HepG2 (cell line): Measurements from ENCODE around the gene FHL3. TPM values are rescaled to one million over a fixed set of nuclear protein-coding genes. Genes with fewer than 3 reads are reported as not detected.

Source experiments
- ATAC-seq: fragments of 200-7000 bp; cut with Tn5 transposase; 3 replicates; pipeline ENCODE4 v1.9.1; 2020; ENCODE audit warnings: mild to moderate bottlenecking, moderate library complexity
- BruUV-seq: library from RNA; stranded (reverse); fragments of 400-500 nt; replicated peaks from 2 replicates; lab custom pipeline; 2021; lab: Mats Ljungman, UMichigan
- CTCF ChIA-PET: fragments of 300-600 bp; formaldehyde crosslinking; extraction: SDS; loops from one replicate; lab custom pipeline; 2021; ENCODE audit warnings: low total read pairs, inconsistent platforms, low intra/inter-chr PET ratio; lab: Yijun Ruan, JAX
- POLR2A ChIA-PET: fragments of 350-600 bp; sonication (Branson Sonifier 250); formaldehyde crosslinking; loops from one replicate; lab custom pipeline; 2020; ENCODE audit warnings: antibody characterized with exemption, inconsistent platforms; lab: Yijun Ruan, JAX
- DNase-seq: peaks from one replicate; pipeline ENCODE4 v3.0.0-alpha.2; 2015; ENCODE audit warnings: low spot score
- FAIRE-seq: peaks from 3 replicates; lab custom pipeline; 2011; peaks lifted over from hg19 to GRCh38; lab: Jason Lieb, UNC
- H2AFZ ChIP-seq: one replicate; pipeline ENCODE4 v1.6.1; 2011; ENCODE audit warnings: low read length, inconsistent platforms
- H3K27ac ChIP-seq: fragments of 300-600 bp; 3 replicates; pipeline ENCODE4 v1.8.0; 2011; ENCODE audit warnings: mixed run types, mild to moderate bottlenecking, mixed read lengths, low read length, inconsistent platforms; ENCODE audit not compliant: insufficient read depth; ENCODE audit errors: extremely low read length
- H3K27me3 ChIP-seq, 2 experiments: fragments of 200-600 bp in 1 of 2; 2 replicates in 1 of 2; 3 replicates in 1 of 2; pipeline versions ENCODE4 v1.6.0 to v1.8.0; 2011; ENCODE audit warnings: low read length in 2 of 2, mild to moderate bottlenecking in 2 of 2, moderate library complexity in 2 of 2, inconsistent platforms in 1 of 2; ENCODE audit not compliant: insufficient read depth in 2 of 2, control insufficient read depth in 1 of 2
- H3K36me3 ChIP-seq, 2 experiments: fragments of 200-600 bp in 1 of 2; replicated peaks in 1 of 2; 2 replicates in 1 of 2; 3 replicates in 1 of 2; pipeline versions ENCODE4 v1.5.1 to v1.8.0; 2011; ENCODE audit warnings: low read length in 2 of 2, inconsistent platforms in 1 of 2; ENCODE audit not compliant: insufficient read depth in 2 of 2, control insufficient read depth in 1 of 2
- H3K4me1 ChIP-seq: 2 replicates; pipeline ENCODE4 v1.5.1; 2012; ENCODE audit warnings: low read length, inconsistent platforms; ENCODE audit not compliant: insufficient read depth
- H3K4me2 ChIP-seq: 2 replicates; pipeline ENCODE4 v1.6.0; 2011; ENCODE audit warnings: low read depth, low read length, inconsistent platforms
- H3K4me3 ChIP-seq, 3 experiments: fragments of 200-600 bp in 1 of 3; sonication (generic), shearing (Covaris generic) in 1 of 3; replicated peaks in 1 of 3; 2 replicates each; pipeline ENCODE4 v1.5.1; 2011 to 2016; ENCODE audit warnings: low read length in 3 of 3, inconsistent platforms in 2 of 3, low read depth in 2 of 3, mild to moderate bottlenecking in 2 of 3, control low read depth in 1 of 3, mixed read lengths in 1 of 3; ENCODE audit not compliant: insufficient read depth in 1 of 3
- H3K79me2 ChIP-seq: one replicate; pipeline ENCODE4 v1.6.1; 2011; ENCODE audit warnings: low read length, inconsistent platforms; ENCODE audit not compliant: insufficient read depth
- H3K9ac ChIP-seq: 2 replicates; pipeline ENCODE4 v1.6.0; 2011; ENCODE audit warnings: mild to moderate bottlenecking, low read depth, low read length, inconsistent platforms; ENCODE audit not compliant: insufficient read depth
- H3K9me3 ChIP-seq: 2 replicates; pipeline ENCODE4 v1.5.1; 2012; ENCODE audit warnings: mild to moderate bottlenecking, low read length
- H4K20me1 ChIP-seq: 2 replicates; pipeline ENCODE4 v1.6.0; 2011; ENCODE audit warnings: inconsistent platforms, mild to moderate bottlenecking, low read length, moderate library complexity; ENCODE audit not compliant: insufficient read depth
- AKAP8 ChIP-seq: sonication (generic); formaldehyde crosslinking; IDR thresholded peaks from 2 replicates; pipeline ENCODE4 v1.5.1; 2020; ENCODE audit warnings: mild to moderate bottlenecking, missing genetic modification reagents
- CBX2 ChIP-seq, 2 experiments: fragments of 200-600 bp in 1 of 2; sonication (generic); formaldehyde crosslinking in 1 of 2; IDR thresholded peaks; 2 replicates each; pipeline versions ENCODE4 v1.7.0 to v1.8.1; 2018 to 2022; ENCODE audit warnings: low read depth in 2 of 2, low read length in 1 of 2, mild to moderate bottlenecking in 1 of 2, missing genetic modification reagents in 1 of 2
- CHD4 ChIP-seq: fragments of 200-600 bp; sonication (generic); IDR thresholded peaks from 2 replicates; pipeline ENCODE4 v1.7.0; 2017; ENCODE audit warnings: mild to moderate bottlenecking, low read length, borderline replicate concordance
- KLF6 ChIP-seq: IDR thresholded peaks from 2 replicates; pipeline ENCODE4 v1.8.0; 2016; ENCODE audit warnings: missing biosample characterization, missing genetic modification reagents
- NAIF1 ChIP-seq: sonication (generic); formaldehyde crosslinking; IDR thresholded peaks from 2 replicates; pipeline ENCODE4 v1.5.0; 2020; ENCODE audit warnings: mild to moderate bottlenecking, missing genetic modification reagents, borderline replicate concordance
- WGBS: methylation state at CpG from one replicate; pipeline ENCODE4 v1.1.6; 2017; ENCODE audit warnings: low lambda C conversion rate; 5-methylcytosine and 5-hydroxymethylcytosine counted together
- in situ Hi-C: cut with HindIII; loops from 2 replicates; pipeline ENCODE4 v1.10.0; 2017; ENCODE audit warnings: low pct_unique_long_range_greater_than_20kb; ENCODE audit not compliant: extremely low pct_ligation_motif_present
- intact Hi-C: fragments of 100-400 bp; cut with micrococcal nuclease; formaldehyde crosslinking; loops from one replicate; pipeline ENCODE4 v1.10.0; 2022; ENCODE audit not compliant: unreplicated experiment
- polyA plus RNA-seq, 8 experiments: library from polyadenylated mRNA; depleted of rRNA in 3 of 8; stranded (reverse) in 7 of 8; unstranded in 1 of 8; fragments of >200 nt; fragmentation: Illumina TruSeq in 4 of 8; extraction: Trizol in 4 of 8; gene quantifications; 2 replicates each; pipeline versions ENCODE4 v1.2.1 to v1.2.3, GENCODE V29; 2011 to 2016; ENCODE audit warnings: low read depth in 4 of 8, missing spikeins in 1 of 8, mixed read lengths in 1 of 8; ENCODE audit not compliant: insufficient read depth in 1 of 8
- total RNA-seq, 5 experiments: library from RNA; depleted of rRNA; stranded (reverse); fragments of >200 nt; fragmentation: Illumina TruSeq; extraction: Trizol; gene quantifications; 2 replicates each; pipeline ENCODE4 v1.2.3, GENCODE V29; 2016; ENCODE audit warnings: low read depth in 1 of 5
- TF ChIP-seq, protein P1 (sequence below): sonication (generic); formaldehyde crosslinking; IDR thresholded peaks from 2 replicates; pipeline ENCODE4 v1.4.0; 2020; ENCODE audit warnings: missing genetic modification reagents
- TF ChIP-seq, protein P2 (sequence below): sonication (generic); formaldehyde crosslinking; IDR thresholded peaks from 2 replicates; pipeline ENCODE4 v1.5.0; 2020; ENCODE audit warnings: missing genetic modification reagents
- TF ChIP-seq, protein P3 (sequence below): sonication (generic); formaldehyde crosslinking; IDR thresholded peaks from 2 replicates; pipeline ENCODE4 v1.4.0; 2020; ENCODE audit warnings: mild to moderate bottlenecking, missing genetic modification reagents, borderline replicate concordance

Gene FHL3
- total and polyA plus RNA-seq, 2 of the 13 experiments (the other 11 are each of a cell fraction or from before 2014, with no cell fraction given): 2.8 to 6.6 TPM

DNA sequence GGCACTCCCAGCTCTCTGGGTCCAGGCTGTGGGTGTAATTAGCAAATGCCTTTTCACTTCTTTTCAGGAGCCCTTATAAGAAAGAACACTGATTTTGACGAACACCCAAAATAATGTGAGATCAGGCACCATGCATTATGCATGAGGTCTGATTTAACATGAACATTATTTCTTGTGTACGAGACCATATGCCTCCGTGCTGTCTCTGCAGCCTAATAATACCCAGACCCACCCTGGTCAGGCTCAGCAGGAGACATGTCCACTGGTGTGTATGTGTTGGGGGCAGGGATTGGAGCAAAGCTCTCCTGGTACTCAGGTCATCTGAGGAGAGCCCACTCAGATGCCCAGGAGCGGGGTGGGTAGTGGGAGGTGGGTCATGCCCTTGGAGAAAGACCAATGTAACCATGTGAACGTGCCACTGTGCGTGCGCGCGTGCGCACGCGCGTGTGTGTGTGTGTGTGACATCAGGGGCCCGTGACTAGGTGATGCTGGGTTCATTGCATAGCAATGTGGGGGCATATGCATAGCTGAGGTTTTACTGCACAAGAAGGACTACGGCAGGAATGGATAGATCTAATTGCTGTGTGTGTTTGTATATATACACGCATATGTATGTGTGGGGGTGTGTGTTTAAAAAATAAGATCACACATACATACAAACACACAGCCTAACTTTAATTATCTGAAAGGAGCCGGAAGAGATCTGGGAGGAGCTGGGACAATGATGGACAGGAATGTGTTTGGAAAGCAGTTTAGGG is 34.2 kb upstream of the FHL3 start:
- H4K20me1 ChIP-seq: 0 out of 2 replicates have a peak, but pooled peaks cover under 1% of the 10 kb centered on the region
- intact Hi-C loops: loop anchor here (5.0 kb wide), 2 partner anchors 363 to 798 kb away; no protein-coding TSS in a partner anchor
- TF ChIP-seq CBX2 (IDR thresholded peaks at IDR 0.05; ENCODE audit: low read depth, low read length) (no peak), CBX2 (CRISPR knock-in tag; IDR thresholded peaks at IDR 0.05; ENCODE audit: low read depth) (no peak)
- TF ChIP-seq, all 625 proteins: peak for 0
- ChIA-PET POLR2A (no interaction called here), CTCF (no interaction called here)
- H3K36me3 ChIP-seq: no peaks in the 10 kb centered on the region
- no peaks in the 10 kb centered on the region for H3K9me3 ChIP-seq
- no peak overlapping the region for H3K4me3 ChIP-seq
- H3K9ac ChIP-seq: no peak overlapping the region
- H3K4me1 ChIP-seq: no peaks in the 10 kb centered on the region
- no peak overlapping the region for H2AFZ ChIP-seq
- no peak for ATAC-seq
- in situ Hi-C loops: loop anchor here (5.0 to 10.0 kb wide), 2 partner anchors 545 to 778 kb away; no protein-coding TSS in a partner anchor
- H3K27ac ChIP-seq: no peak overlapping the region
- BruUV-seq: no TSS peak
- 47% methylated on average over 17 of the region's 17 CpGs for WGBS
- no peak overlapping the region for H3K4me2 ChIP-seq
- H3K79me2 ChIP-seq: no peaks in the 10 kb centered on the region
- FAIRE-seq: no peak
- DNase-seq: no peak
- H3K27me3 ChIP-seq: peaks cover 13 to 50% of the 10 kb centered on the region in 2 experiments

DNA sequence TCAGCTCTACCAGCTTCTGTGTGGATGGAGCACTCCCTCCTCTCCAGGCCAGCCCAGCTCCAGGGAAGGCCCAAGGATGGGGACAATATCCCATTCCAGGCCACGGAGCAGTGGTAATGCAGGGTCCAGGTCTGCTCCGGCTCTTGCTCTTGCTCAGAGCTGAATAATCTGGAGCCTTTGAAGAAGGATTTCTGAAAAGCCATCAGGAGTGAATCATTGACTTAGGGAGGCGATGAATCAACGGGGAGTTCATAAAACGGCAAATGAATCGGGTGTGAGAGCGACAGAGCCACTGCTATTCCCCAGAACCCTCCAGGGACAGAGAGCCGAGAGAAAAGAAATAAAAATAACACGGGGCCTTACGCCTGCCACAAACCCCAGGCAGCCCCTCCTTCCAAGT is 33.5 kb upstream of the FHL3 start:
- Histone ChIP-seq H3K27me3 (peaks cover 10 to 46% of the 10 kb centered on the region in 2 experiments; a peak in 4 of 5 replicates), H4K20me1 (no peaks in the 10 kb centered on the region), H3K4me3 (no peak overlapping the region), H3K4me1 (no peaks in the 10 kb centered on the region), H2AFZ (no peak overlapping the region), H3K36me3 (no peaks in the 10 kb centered on the region), H3K9me3 (no peaks in the 10 kb centered on the region), H3K79me2 (no peaks in the 10 kb centered on the region), H3K27ac (no peak overlapping the region), H3K9ac (no peak overlapping the region), H3K4me2 (no peak overlapping the region)
- FAIRE-seq (no peak), ATAC-seq (no peak), DNase-seq (no peak)
- BruUV-seq: no TSS peak
- ChIA-PET POLR2A (no interaction called here), CTCF (no interaction called here)
- in situ Hi-C loops (loop anchor here (10.0 kb wide), 1 partner anchor 546 kb away; no protein-coding TSS in a partner anchor), intact Hi-C loops (loop anchor here (5.0 kb wide), 2 partner anchors 363 to 798 kb away; no protein-coding TSS in a partner anchor)
- TF ChIP-seq, protein P1, sequence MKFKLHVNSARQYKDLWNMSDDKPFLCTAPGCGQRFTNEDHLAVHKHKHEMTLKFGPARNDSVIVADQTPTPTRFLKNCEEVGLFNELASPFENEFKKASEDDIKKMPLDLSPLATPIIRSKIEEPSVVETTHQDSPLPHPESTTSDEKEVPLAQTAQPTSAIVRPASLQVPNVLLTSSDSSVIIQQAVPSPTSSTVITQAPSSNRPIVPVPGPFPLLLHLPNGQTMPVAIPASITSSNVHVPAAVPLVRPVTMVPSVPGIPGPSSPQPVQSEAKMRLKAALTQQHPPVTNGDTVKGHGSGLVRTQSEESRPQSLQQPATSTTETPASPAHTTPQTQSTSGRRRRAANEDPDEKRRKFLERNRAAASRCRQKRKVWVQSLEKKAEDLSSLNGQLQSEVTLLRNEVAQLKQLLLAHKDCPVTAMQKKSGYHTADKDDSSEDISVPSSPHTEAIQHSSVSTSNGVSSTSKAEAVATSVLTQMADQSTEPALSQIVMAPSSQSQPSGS (CRISPR knock-in tag): no peak
- no peak for TF ChIP-seq KLF6 (CRISPR knock-in tag)
- no peak for TF ChIP-seq AKAP8 (CRISPR knock-in tag)
- TF ChIP-seq, protein P2, sequence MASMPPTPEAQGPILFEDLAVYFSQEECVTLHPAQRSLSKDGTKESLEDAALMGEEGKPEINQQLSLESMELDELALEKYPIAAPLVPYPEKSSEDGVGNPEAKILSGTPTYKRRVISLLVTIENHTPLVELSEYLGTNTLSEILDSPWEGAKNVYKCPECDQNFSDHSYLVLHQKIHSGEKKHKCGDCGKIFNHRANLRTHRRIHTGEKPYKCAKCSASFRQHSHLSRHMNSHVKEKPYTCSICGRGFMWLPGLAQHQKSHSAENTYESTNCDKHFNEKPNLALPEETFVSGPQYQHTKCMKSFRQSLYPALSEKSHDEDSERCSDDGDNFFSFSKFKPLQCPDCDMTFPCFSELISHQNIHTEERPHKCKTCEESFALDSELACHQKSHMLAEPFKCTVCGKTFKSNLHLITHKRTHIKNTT (CRISPR knock-in tag): no peak
- TF ChIP-seq NAIF1 (CRISPR knock-in tag): no peak
- TF ChIP-seq, protein P3, sequence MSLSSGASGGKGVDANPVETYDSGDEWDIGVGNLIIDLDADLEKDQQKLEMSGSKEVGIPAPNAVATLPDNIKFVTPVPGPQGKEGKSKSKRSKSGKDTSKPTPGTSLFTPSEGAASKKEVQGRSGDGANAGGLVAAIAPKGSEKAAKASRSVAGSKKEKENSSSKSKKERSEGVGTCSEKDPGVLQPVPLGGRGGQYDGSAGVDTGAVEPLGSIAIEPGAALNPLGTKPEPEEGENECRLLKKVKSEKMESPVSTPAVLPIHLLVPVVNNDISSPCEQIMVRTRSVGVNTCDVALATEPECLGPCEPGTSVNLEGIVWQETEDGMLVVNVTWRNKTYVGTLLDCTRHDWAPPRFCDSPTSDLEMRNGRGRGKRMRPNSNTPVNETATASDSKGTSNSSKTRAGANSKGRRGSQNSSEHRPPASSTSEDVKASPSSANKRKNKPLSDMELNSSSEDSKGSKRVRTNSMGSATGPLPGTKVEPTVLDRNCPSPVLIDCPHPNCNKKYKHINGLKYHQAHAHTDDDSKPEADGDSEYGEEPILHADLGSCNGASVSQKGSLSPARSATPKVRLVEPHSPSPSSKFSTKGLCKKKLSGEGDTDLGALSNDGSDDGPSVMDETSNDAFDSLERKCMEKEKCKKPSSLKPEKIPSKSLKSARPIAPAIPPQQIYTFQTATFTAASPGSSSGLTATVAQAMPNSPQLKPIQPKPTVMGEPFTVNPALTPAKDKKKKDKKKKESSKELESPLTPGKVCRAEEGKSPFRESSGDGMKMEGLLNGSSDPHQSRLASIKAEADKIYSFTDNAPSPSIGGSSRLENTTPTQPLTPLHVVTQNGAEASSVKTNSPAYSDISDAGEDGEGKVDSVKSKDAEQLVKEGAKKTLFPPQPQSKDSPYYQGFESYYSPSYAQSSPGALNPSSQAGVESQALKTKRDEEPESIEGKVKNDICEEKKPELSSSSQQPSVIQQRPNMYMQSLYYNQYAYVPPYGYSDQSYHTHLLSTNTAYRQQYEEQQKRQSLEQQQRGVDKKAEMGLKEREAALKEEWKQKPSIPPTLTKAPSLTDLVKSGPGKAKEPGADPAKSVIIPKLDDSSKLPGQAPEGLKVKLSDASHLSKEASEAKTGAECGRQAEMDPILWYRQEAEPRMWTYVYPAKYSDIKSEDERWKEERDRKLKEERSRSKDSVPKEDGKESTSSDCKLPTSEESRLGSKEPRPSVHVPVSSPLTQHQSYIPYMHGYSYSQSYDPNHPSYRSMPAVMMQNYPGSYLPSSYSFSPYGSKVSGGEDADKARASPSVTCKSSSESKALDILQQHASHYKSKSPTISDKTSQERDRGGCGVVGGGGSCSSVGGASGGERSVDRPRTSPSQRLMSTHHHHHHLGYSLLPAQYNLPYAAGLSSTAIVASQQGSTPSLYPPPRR (CRISPR knock-in tag): no peak
- TF ChIP-seq CHD4: no peak
- WGBS: 7% methylated on average over 10 of the region's 10 CpGs
